SHP77 (cell line): Measurements from ENCODE around the gene GPR146.
"Not testable (repeated sequence)": the region's sequence is repeated elsewhere in the genome, so short reads cannot be mapped to it uniquely, and the experiment has no call there.

Experiments used
- DNase-seq, 2 experiments: peaks; one replicate each; lab custom pipeline; 2025; lab: John Stamatoyannopoulos, UW

The GPR146 gene, protein sequence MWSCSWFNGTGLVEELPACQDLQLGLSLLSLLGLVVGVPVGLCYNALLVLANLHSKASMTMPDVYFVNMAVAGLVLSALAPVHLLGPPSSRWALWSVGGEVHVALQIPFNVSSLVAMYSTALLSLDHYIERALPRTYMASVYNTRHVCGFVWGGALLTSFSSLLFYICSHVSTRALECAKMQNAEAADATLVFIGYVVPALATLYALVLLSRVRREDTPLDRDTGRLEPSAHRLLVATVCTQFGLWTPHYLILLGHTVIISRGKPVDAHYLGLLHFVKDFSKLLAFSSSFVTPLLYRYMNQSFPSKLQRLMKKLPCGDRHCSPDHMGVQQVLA

DNA sequence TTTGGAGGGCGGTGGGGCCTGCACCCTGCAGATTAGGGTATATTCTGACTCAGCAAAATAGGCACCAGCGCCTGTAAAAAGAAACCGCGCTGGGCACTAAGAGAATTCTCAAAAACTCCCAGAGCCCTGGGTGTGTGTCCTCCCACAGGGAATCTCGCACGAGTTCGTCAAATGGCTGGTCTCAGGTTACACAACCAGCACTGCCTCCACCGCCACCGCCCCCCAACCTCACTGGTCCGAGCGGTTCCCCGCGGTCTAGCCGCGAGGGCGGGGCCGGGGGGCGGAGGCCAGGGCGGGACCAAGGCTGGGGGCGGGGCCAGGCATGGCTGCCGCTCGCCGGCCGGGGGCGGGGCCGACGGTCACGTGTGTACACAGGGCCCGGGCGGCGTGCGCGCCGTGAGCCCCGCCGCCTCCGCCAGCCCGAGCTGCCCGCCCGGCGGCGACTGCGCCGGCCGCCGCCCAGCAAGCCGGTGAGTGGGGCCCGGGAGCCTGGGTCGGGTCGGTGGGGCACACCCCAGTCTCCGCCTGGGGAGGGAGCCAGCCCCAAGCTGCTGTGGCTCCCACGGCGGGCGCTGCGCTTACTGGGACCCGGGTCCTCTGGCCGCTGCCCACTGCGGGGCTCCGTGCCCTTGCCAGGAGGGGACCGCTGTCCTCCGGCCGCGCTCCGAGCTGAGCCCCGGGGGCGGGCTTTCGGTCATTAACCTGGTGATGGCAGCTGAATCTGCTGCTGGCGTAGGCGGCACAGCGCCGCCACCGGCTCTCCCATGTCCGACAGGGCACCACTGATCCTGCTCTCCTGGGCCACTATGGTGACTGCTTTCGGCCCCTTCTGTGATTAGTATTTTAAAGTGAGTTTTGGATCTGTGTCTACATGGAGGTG, at the start of gene GPR146:
GPR146 (plus strand) TSS at position 358 of the 880 bp plus-strand sequence. CDS start 12,970 bp downstream, outside the sequence.
- peak; percentile 97 to 99 for DNase-seq

DNA sequence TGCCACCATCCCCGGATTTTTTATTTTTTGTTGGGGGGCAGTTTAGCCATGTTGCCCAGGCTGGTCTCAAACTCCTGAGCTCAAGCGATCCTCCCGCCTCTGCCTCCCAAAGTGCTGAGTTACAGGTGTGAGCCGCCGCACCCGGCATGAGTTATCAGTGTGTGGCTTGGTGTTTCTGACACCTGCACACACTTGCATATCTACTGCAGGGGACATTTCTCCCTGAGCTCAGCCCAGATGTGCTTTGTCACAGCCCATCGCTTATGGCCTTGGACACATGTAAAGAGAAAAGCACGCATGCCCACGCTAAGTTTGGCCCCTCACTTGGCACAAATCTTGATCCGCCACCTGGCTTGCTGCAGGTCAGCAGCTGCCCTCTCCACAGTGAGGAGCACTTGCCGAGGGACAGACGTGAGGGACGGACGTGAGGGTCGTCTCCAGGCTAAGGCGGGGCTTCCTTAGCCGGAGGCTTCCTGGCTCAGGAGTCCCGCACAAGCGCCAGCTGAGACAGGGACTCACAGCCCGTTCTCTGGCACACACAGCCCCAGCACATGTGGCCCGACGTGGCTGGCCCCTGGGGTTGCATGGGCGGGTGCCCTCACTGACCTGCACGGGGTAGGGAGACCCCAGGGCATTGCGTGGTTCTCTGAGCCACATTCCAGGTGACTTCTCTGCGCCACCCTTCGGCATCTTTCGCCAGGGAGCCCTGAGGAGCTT, 49.6 kb upstream of the GPR146 start:
- DNase-seq: no peak

DNA sequence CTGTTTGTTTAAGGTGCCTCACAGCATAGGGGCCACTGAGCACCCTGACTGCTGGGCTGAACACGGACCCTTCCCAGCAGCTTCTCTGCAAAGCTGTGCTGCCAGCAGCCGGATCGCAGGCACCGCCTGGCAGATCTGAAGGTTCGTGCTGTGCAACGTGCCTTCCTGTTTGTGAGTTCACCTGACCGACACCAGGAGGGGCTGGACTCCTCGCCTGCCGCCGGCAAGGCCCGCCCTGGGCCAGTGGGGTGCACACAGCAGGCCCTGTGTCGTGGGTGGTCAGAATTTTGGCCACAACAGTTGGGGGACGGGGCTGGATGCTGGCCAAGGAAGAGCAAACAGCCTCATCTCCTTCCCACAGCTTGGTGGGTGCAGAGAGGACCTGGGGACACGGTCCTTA, 48.8 kb upstream of the GPR146 start:
- no peak for DNase-seq

DNA sequence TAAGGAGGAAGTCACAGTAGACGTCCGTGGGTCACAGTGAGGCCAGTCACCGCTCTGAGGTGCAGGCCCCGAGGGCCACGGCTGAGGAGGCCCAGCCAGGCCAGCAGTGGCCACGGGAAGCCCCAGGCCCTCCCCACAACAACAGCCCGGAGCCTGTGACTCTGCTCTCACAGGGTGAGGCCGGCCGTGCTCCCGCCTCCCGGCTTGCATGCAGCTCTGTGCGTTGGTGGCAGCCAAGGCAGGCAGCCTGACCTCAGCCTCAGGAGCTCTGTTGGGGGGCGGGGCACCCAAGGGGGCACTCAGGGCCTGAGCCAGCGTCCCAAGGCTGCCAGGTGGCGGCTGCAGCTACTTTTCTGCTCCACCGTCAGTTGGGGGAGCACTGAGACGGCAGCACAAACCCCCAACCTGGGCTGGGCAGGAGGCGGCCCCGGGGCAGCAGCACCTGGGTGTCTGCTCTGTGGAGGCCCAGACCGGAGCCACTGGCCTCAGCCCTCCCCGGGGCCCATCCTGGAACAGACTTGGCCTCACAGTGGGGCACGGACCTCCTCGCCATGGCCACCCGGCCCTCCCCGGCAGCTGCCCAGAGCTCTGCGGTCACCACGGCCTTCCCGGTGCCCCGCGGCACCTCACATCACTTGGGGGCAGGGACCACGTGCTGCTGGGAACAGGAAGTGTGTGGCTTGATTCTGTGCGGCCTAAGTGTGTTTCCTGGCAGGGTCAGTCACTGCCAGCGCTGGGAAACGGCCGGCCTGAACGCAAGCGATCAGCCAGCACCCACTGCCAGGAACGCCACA, 48.1 kb upstream of the GPR146 start:
- no peak for DNase-seq

DNA sequence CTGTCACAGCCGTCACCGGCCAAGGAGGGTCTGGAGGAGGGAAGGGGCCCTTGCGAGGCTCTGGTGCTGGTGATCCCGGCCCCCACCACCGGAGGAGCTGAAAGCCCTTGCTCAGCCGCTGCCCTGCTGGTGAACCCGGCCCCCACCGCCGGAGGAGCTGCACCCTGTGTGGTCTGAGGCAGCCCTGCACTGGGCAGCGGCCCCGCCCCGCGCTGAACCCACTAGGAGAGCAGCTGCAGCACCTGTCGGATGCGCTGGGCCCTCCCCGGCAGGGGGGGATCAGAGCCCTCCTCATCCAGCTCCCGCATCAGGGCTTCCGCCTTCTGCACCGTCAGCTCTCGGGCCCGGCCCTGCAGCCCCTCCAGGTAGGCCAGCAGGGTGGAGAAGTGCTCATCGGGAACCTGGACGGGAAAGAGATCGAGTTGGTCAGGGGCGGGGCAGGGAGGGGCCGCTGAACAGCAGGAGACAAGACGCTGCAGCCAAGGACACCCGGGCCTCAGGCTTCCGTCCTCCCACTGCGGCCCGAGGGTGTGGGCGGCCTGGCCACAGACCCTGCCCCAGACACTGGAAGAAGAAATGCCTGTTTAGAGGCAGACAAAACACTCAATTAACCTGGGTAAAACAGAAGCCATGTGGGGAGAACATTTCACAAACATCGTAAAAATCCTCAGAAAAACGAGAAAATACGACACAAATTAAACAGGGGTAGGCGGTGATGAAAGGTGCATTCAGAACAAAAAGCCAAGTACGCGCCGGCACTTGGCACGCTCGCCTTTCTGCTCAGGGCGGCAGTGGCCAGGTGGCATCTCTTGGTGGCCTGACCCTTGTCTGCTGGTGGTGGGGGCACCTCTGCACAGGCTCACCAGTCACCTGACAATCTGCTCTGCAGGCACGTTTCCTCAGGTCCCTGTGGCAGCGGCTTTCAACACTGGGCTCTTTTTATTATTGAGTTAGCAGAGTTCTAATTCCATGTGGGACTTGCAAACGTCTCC, 46.6 kb upstream of the GPR146 start:
- DNase-seq: no peak

DNA sequence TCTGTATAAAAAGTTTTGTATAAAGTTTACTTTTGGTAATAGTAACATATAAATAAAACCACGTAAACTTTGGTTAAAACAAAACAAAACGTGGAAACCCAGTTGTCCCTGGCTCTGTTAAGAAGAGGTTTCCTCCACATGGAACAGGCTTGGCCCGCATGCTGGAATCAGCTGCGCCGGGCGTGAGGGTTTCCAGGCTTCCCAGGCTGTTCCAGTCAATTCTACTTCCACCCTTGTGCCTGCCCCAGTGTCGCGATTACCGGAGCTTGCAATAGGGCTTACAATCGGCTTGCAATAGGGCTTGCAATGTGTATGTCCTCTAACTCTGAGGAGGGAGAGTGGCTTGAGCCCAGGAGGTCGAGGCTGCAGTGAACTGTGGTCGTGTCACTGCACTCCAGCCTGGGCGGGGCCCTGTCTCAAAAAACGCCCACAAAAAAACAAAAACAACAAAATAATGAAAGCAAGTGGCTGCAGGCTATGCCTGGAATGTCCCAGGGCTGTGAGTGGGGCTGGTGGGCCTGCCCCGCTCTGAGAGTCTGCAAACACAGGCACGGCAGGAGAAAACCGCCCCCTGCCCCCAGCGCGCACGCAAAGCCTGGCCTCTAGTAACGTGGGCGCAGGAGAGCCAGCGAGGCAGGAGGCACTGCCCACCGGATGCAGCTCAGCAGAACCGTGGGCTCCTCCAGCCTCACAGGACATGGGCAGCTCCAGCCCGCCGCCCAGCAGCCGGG, 45.0 kb upstream of the GPR146 start:
- no peak for DNase-seq

DNA sequence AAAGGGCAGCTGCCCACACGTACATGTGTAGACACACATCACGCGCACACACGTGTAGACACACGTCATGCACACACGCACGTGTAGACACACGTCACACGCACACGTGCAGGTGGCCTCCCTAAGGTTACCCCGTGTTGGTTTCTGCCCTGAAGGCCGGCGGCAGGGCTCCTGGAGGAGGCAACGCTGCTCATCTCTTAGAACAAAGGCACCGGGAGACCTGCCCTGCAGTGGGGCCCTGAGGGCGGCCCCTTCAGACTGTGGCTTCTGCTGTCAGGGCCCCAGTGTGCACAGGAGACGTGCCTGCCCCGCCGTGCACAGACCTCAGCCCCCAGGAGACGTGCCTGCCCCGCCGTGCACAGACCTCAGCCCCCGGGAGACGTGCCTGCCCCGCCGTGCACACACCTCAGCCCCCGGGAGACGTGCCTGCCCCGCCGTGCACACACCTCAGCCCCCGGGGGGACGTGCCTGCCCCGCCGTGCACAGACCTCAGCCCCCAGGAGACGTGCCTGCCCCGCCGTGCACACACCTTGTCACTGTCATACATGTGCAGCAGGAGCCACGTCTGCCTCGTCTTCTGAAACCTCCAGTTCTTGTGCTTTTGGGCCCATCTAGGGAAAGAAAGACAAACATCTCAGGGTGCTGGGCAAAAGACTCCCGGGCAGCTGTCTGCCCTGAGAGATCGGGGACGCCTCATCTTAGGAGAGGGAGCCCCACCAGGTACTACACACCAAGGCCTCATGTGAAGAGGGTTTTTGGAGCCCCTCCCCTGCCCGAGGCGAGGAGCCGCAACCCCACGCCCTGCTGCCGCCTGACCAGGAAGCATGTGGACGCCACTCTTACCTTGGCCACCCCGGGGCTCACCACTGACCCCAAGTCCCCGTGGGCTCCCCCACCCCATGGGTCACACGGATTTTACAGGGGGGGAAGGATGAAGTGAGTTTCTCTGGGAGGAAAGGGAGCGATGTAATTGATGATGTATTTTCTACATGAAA, 44.1 kb upstream of the GPR146 start:
- DNase-seq: no peak

DNA sequence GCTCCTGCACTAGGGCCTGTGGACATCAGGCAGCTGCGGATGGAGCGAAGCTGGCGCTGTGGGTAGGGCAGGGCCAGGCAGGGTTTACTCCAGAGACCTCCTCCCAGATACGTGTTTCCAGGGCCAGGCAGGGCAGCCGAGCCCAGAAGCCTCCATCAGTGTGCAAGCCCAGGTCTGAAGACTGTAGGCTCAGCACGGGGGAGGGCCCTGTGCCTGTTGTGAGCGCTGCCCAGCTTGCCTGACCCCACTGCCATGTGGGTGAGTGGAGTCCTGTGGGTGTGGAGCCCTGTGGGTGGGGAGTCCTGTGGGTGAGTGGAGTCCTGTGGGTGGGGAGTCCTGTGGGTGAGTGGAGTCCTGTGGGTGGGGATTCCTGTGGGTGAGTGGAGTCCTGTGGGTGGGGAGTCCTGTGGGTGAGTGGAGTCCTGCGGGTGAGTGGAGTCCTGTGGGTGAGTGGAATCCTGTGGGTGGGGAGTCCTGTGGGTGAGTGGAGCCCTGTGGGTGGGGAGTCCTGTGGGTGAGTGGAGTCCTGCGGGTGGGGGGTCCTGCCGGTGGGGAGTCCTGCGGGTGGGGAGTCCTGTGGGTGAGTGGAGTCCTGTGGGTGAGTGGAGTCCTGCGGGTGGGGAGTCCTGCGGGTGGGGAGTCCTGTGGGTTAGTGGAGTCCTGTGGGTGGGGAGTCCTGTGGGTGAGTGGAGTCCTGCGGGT, 43.1 kb upstream of the GPR146 start:
- not testable (repeated sequence) for DNase-seq

DNA sequence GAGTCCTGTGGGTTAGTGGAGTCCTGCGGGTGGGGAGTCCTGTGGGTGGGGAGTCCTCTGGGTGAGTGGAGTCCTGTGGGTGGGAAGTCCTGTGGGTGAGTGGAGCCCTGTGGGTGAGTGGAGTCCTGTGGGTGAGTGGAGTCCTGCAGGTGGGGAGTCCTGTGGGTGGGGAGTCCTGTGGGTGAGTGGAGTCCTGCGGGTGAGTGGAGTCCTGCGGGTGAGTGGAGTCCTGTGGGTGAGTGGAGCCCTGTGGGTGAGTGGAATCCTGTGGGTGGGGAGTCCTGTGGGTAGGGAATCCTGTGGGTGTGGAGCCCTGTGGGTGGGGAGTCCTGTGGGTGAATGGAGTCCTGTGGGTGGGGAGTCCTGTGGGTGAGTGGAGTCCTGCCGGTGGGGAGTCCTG, 42.3 kb upstream of the GPR146 start:
- DNase-seq: not testable (repeated sequence)

DNA sequence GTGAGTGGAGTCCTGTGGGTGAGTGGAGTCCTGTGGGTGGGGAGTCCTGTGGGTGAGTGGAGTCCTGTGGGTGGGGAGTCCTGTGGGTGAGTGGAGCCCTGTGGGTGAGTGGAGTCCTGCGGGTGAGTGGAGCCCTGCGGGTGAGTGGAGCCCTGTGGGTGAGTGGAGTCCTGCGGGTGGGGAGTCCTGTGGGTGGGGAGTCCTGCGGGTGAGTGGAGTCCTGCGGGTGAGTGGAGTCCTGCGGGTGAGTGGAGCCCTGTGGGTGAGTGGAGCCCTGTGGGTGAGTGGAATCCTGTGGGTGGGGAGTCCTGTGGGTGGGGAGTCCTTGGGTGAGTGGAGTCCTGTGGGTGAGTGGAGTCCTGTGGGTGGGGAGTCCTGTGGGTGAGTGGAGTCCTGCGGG, 41.9 kb upstream of the GPR146 start:
- not testable (repeated sequence) for DNase-seq

DNA sequence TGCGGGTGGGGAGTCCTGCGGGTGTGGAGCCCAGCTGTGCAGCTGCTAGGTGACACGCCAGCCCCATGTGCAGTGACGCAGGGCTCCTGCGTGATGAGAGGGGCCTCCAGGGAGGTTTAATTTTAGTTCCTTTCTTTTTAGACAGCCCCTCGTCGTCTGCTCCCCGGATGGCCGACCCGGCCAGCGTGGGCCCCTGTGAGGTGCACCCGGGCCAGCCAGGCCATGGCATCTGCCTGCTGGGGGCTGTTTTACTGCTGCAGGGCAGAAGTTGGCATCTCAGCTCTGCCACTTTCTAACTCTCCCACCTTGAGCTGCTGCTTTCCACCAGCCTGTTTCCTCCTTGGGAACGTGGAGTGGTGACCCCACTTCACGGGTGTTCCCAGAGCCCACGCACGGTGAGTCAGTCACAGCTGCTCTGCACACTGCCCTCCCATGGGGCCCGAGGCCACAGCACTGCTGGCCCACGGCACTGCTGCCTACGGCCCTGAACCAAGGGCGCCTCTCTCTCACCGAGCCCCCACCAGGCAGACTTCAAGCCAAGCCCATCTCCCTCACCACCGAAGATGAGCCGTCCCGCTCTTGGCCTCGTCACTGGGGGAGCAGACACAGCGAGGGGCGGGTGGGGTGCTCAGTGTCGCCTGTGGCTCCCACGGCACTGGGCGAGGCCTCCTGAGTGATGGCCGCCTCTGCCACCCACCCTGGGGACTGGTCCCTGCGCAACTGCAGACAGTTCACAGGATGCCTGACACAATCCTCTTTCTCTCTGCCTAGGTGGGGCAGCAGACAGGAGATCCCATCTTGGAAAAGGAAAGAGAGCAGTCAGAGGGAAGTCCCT, 40.1 kb upstream of the GPR146 start:
- no peak for DNase-seq

DNA sequence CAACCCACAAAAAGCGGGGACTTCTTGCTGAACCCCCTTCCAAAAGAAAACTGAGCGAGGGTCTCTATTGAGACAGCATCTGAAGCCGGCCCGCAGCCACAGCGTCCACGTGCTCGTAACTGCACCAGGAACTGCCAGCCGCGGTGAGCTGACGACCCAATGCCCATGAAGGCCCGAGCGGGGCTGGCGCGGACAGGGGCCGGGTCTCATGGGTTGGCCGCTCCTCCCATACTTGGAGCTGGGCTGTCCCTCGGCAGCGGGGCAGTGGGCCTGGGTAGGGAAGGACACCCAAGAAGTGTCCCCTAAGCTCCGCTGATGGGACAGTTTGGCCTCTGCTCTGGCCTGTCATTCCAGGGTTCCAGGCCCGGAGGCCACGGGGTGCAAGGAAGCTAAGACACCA, 39.0 kb upstream of the GPR146 start:
- no peak for DNase-seq

DNA sequence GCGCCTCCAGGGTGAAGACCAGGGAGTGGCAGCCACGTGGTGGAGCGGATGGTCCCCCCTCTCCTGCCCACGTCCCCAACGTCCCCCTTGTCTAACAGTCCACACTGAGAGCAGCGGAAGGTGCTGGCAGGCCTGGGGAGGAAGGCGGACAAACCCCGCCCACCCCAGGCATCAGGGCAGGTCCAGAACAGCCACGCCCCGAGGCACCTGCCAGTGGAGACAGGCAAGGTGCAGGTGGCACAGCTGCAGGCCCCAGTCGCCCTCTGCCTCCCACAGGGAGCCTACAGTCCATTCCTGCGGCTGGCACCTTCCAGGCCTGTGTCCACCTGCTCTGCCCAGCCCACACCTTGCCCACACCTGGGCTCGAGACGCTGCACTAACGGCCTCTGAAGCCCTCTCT, 36.4 kb upstream of the GPR146 start:
- DNase-seq: no peak

DNA sequence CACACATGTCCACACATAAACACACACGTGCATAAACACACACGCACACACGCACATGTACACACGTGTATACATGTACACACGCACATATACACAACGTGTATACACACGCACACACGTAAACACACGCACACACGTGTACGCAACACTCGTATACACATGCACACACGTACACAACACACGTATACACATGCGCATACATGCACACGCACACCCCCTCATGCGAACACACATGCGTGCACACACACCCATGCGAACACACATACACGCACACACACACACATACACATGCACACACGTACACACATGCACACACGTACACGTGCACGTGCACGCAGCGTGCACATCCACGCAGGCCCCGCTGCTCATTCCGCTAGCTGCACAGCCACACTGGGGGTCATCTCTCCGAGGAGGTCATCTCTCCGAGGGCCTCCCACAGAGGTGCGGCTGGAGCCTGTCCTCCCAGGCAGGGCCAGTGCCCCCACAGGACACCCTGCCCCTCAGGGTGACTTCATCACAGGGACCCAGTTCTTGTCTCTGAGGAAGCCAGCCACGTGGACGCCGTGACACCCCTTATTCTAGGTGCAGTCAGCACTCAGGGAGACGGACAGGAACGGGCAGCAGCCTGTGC, 35.5 kb upstream of the GPR146 start:
- DNase-seq: no peak

DNA sequence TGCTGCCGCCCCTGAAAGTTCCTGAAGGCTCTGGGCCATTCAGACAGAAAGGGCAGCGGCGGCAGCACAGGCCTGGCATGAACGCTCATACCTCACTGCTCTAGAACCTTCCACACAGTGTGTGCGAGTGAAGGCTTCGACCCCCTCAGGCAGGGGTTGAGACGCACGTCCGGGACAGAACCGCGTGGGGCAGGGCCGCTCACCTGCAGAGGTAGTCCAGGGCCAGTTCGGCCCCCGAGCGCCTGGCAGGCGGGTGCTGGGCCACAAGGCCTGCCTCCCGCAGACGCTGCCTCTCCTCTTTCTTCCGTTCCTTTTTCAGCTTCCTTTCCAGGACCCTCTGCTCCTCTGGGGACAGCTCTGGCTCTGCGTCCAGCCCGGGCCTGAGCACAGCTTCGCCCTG, 34.6 kb upstream of the GPR146 start:
- DNase-seq: no peak

DNA sequence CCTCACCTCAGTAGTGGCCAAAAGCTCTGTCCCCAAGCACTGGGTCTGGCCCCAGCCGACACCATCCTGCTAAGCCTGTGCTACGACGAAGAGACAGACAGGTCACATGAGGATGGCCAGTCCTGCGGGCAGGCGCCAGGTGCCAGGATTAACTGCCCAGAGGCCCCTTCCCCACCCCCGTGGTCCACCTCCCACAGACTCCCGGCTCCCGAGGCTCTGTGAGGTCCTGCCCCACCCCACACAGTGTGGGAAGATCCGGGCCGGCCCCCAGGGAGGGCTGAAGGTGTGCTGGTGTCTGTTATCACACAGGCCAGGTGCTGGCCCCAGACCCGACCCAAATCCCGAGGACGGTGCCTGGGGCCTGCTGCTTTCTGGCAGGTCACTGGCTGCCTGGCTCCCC, 34.1 kb upstream of the GPR146 start:
- no peak for DNase-seq
